HG02642 (cell line): Measurements from ENCODE around the gene AZU1.

Experiments used
- ATAC-seq: cut with Tn5 transposase; IDR thresholded peaks from one replicate; pipeline ENCODE4 v1.9.1; 2021; ENCODE audit warnings: mild to moderate bottlenecking; ENCODE audit not compliant: unreplicated experiment, poor library complexity

Gene AZU1

GRCh38 chr19:827710-828321, at the start of gene AZU1:
Gene AZU1, plus strand, starts transcription at chr19:827837. Its CDS starts 10 bp downstream, at chr19:827847.
- ATAC-seq = no peak

GRCh38 chr19:778910-779653, 48.6 kb upstream of the AZU1 start:
- ATAC-seq = no peak

GRCh38 chr19:780935-781334, 46.7 kb upstream of the AZU1 start:
- no peak for ATAC-seq

GRCh38 chr19:781800-782184, 45.8 kb upstream of the AZU1 start:
- ATAC-seq = no peak

GRCh38 chr19:782185-782877, 45.3 kb upstream of the AZU1 start:
- no peak for ATAC-seq

GRCh38 chr19:782878-783668, 44.6 kb upstream of the AZU1 start:
- no peak for ATAC-seq

- ATAC-seq = no peak
Measured at GRCh38 chr19:784541-784940, 43.1 kb upstream of the AZU1 start.

GRCh38 chr19:787536-787935, 40.1 kb upstream of the AZU1 start:
- no peak for ATAC-seq

- no peak for ATAC-seq
Measured at GRCh38 chr19:788686-788982, 39.0 kb upstream of the AZU1 start.

GRCh38 chr19:788983-789700, 38.5 kb upstream of the AZU1 start:
- ATAC-seq = no peak

GRCh38 chr19:789701-790060, 38.0 kb upstream of the AZU1 start:
- no peak for ATAC-seq

- no peak for ATAC-seq
Measured at GRCh38 chr19:791007-791566, 36.5 kb upstream of the AZU1 start.

- no peak for ATAC-seq
Measured at GRCh38 chr19:791567-792305, 35.9 kb upstream of the AZU1 start.

GRCh38 chr19:792306-792885, 35.2 kb upstream of the AZU1 start:
- no peak for ATAC-seq

- ATAC-seq = no peak
Measured at GRCh38 chr19:793806-794205, 33.8 kb upstream of the AZU1 start.

GRCh38 chr19:795073-795611, 32.5 kb upstream of the AZU1 start:
- ATAC-seq = no peak

- no peak for ATAC-seq
Measured at GRCh38 chr19:795691-796581, 31.7 kb upstream of the AZU1 start.
